Limb (tissue), 2 donors: Measurements from ENCODE around the gene ANKFY1.
A peak's percentile ranks its signal among the peaks of the same experiment; 100 is the strongest.

Experiments used
- DNase-seq, 2 donors: peaks; one replicate each; pipeline ENCODE4 v3.0.0-alpha.2; 2016; ENCODE audit errors: extremely low spot score in 2 of 2

The ANKFY1 gene

GRCh38 chr17:4178651-4179050 lies 85.1 kb downstream of the ANKFY1 start:
- DNase-seq, result no peak

- DNase-seq, result no peak
These were observed 86.0 kb downstream of the ANKFY1 start for GRCh38 chr17:4177806-4178205.

- DNase-seq, result no peak
These were observed 86.8 kb downstream of the ANKFY1 start for GRCh38 chr17:4176808-4177472.

- DNase-seq, result peak in 1 of 2 donors; percentile 27
These were observed 87.6 kb downstream of the ANKFY1 start for GRCh38 chr17:4175921-4176807.

GRCh38 chr17:4174556-4174955 lies 89.2 kb downstream of the ANKFY1 start:
- no peak for DNase-seq

GRCh38 chr17:4173781-4174180 lies 90.0 kb downstream of the ANKFY1 start:
- DNase-seq, result no peak

- DNase-seq, result no peak
These were observed 91.4 kb downstream of the ANKFY1 start for GRCh38 chr17:4172356-4172755.

- DNase-seq, result no peak
These were observed 93.0 kb downstream of the ANKFY1 start for GRCh38 chr17:4170639-4171280.

- DNase-seq, result no peak
These were observed 96.0 kb downstream of the ANKFY1 start for GRCh38 chr17:4167786-4168185.

GRCh38 chr17:4166419-4166818 lies 97.4 kb downstream of the ANKFY1 start:
- DNase-seq, result no peak

- no peak for DNase-seq
These were observed 98.3 kb downstream of the ANKFY1 start for GRCh38 chr17:4165301-4166010.

- DNase-seq, result no peak
These were observed 99.8 kb downstream of the ANKFY1 start for GRCh38 chr17:4163951-4164350.

- DNase-seq, result no peak
These were observed 100.9 kb downstream of the ANKFY1 start for GRCh38 chr17:4162775-4163466.

GRCh38 chr17:4162321-4162720 lies 101.5 kb downstream of the ANKFY1 start:
- no peak for DNase-seq

GRCh38 chr17:4161967-4162305 lies 101.8 kb downstream of the ANKFY1 start:
- no peak for DNase-seq

GRCh38 chr17:4161192-4161966 lies 102.4 kb downstream of the ANKFY1 start:
- DNase-seq, result no peak

GRCh38 chr17:4160294-4160859 lies 103.4 kb downstream of the ANKFY1 start:
- DNase-seq, result no peak

GRCh38 chr17:4159761-4160160 lies 104.0 kb downstream of the ANKFY1 start:
- no peak for DNase-seq

GRCh38 chr17:4157618-4158333 lies 106.0 kb downstream of the ANKFY1 start:
- no peak for DNase-seq
